Activated T-cell treated with anti-CD3 and anti-CD28 coated beads, Interleukin-2, amount 50 U/mL, for 72 hours (primary cell): ENCODE data around the gene TBC1D8. TPM values are rescaled to one million over a fixed set of nuclear protein-coding genes. Genes with fewer than 3 reads are reported as not detected.

Source experiments
- ATAC-seq, 2 donors: fragments of 150-1000 bp; cut with Tn5 transposase; replicated peaks in 1 of 2; 2 replicates each; pipeline ENCODE4 v1.10.0; 2021; ENCODE audit warnings: moderate library complexity in 2 of 2, mild to moderate bottlenecking in 1 of 2
- DNase-seq, 2 donors: peaks; one replicate each; pipeline ENCODE4 v3.0.0; 2021 to 2022; ENCODE audit warnings: mixed read lengths in 1 of 2
- H3K27ac Mint-ChIP-seq: one replicate; pipeline ENCODE4 v1.8.0; 2022; ENCODE audit warnings: mild to moderate bottlenecking, moderate library complexity, mixed read lengths
- H3K27me3 Mint-ChIP-seq: one replicate; pipeline ENCODE4 v1.8.0; 2022; ENCODE audit warnings: low read depth, mixed read lengths
- H3K36me3 Mint-ChIP-seq, 2 donors: one replicate each; pipeline ENCODE4 v1.8.0; 2022; ENCODE audit warnings: mixed read lengths in 2 of 2, mild to moderate bottlenecking in 1 of 2; ENCODE audit not compliant: insufficient read depth in 2 of 2
- H3K4me1 Mint-ChIP-seq: one replicate; pipeline ENCODE4 v1.8.0; 2022; ENCODE audit warnings: low read depth, mixed read lengths
- H3K4me3 Mint-ChIP-seq, 2 donors: one replicate each; pipeline ENCODE4 v1.8.0; 2022; ENCODE audit warnings: mild to moderate bottlenecking in 2 of 2, mixed read lengths in 2 of 2, moderate library complexity in 2 of 2
- H3K9me3 Mint-ChIP-seq, 2 donors: one replicate each; pipeline ENCODE4 v1.8.0; 2022; ENCODE audit warnings: mixed read lengths in 2 of 2
- total RNA-seq, 2 donors: library from RNA; stranded (reverse); gene quantifications; one replicate each; pipeline ENCODE4 v1.2.3, GENCODE V29; 2022

TBC1D8 gene
- total RNA-seq, 2 donors from 2014 or later, result 5.2 to 8.3 TPM

DNA sequence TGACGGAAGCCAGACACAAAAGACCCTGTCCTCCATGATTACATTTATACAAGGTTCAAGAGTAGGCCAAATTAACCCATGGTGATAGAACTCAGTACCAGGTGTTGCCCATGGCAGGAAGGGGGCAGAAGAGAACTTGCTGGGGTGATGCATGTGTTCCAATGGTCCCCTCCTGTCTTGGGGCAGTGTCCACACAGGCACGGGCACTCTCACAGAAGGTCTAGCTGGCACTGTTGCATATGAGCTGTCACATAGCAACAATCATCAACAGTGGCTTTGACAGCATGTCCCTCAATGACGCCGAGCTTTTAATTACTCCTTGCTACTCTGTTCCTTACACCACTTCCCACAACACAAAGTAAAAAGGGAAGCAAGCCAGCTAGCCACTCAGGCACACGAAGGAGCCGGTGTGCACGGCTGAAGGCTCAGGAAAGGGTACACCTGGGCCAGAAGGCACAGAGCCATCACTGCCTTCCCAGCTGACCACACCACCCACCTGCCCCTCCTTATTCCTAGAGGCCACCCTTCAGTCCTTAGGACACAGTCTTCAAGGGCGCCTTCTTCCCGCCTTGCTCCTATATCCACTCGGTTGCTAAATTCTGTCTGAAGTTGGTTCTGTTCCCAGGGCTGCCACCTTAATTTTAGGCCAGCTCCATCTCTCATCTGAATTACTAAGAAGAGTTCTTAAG is 120.2 kb downstream of the TBC1D8 start:
- Mint-ChIP-seq H3K27ac (no peak overlapping the region), H3K4me1 (no peaks in the 10 kb centered on the region), H3K36me3 (no peaks in the 10 kb centered on the region), H3K27me3 (no peaks in the 10 kb centered on the region), H3K9me3 (no peaks in the 10 kb centered on the region), H3K4me3 (no peak overlapping the region)
- ATAC-seq, result no peak
- no peak for DNase-seq

DNA sequence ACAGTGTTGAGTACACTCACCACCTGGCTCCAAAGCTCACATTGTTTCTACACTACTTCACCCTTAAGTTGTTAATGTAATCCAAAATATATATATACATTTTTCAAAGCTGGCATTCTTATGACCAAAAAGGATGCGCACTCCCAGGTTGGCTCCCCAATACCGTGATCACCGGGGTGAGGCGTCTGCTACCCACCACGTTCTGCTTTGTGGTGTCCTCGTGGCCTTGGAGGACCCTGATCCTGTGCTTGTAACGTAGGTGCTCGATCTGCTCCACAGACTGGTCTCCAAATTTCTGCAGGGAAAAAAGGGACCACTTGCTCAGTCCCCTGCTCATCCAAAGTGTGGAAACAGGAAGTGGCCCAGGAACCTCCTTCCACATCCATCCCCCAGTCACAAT is 123.3 kb downstream of the TBC1D8 start:
- no peak for DNase-seq
- no peak overlapping the region for H3K4me3 Mint-ChIP-seq

DNA sequence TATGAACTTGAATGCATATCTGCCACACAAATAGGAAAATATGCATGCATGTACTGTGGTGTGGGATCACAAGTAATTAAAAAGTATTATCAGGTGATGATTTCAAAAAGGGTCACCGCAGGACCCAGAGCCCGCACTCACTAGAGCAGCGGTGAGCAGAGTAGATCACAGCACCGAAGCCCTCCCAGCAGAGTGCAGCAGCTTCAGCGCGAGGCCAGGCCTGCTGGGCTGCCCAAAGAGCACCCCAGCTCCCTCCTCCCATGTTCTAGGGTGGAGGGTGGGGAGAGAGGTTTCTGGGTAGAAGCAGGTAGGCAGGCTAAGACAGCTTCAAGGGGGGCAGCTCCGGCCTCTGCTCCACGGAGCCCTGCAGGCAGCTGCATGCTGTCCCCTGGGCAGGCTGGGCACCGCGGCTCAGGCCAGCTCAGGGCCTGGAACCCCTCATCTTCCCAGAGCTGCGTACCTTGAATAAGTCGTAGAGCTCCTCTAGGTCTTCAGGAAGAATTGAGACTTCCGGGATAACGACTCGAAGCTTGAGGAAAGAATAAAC is 124.2 kb downstream of the TBC1D8 start:
- Mint-ChIP-seq H3K27me3 (no peaks in the 10 kb centered on the region), H3K36me3 (no peaks in the 10 kb centered on the region), H3K4me3 (no peak overlapping the region), H3K9me3 (no peaks in the 10 kb centered on the region), H3K27ac (no peak overlapping the region), H3K4me1 (no peaks in the 10 kb centered on the region)
- no peak for ATAC-seq
- DNase-seq, result no peak

More for the DNA sequence above, 123.3 kb downstream of the TBC1D8 start:
- H3K9me3 Mint-ChIP-seq, result no peaks in the 10 kb centered on the region
- no peaks in the 10 kb centered on the region for H3K4me1 Mint-ChIP-seq
- H3K27ac Mint-ChIP-seq, result no peak overlapping the region
- ATAC-seq, result no peak
- H3K27me3 Mint-ChIP-seq, result no peaks in the 10 kb centered on the region
- no peaks in the 10 kb centered on the region for H3K36me3 Mint-ChIP-seq

DNA sequence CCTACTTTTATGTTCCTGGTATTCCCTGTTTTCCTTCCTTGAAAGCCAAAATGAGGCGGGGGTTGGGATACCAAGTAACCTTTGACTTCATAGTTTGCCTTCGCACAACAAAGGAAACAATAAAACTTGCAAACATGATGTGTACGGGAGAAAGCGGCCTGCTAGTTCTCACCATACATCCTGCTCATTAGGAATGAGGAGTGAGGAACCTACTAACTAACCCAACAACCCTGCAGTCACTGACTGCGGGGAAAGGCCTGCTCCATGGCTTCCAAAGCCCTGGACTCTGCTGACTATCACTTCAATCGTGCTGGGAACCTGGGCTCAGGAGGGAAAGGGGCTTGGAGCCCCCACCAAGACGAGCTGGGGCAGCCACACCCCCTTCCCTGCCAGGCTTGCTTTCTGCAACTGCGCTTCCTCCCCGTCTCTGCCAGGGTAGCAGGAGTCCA is 124.9 kb downstream of the TBC1D8 start:
- no peaks in the 10 kb centered on the region for H3K9me3 Mint-ChIP-seq
- no peak overlapping the region for H3K4me3 Mint-ChIP-seq
- H3K4me1 Mint-ChIP-seq, result no peaks in the 10 kb centered on the region
- DNase-seq (no peak), ATAC-seq (no peak)
- no peaks in the 10 kb centered on the region for H3K27me3 Mint-ChIP-seq
- H3K36me3 Mint-ChIP-seq, result peaks cover 0 to 1% of the 10 kb centered on the region in 2 donors
- H3K27ac Mint-ChIP-seq, result no peak overlapping the region

DNA sequence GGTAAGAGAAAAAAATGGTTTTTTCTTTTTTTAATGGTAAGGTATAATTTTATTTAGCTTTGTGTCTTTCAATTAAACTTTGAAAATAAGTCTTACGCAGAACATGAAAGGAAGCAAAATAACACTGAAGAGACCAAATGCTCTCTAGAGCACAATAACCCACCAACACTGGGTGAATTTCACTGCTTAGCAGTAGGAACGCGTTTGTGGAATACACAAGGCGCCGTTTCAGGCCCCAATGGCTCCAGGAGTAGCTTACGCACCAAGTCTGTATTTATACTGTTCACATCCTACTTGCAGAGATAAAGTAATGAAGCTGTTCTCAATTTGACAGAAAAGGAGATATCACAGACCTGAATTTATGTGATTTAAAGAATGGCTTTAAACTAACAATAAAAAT is 125.6 kb downstream of the TBC1D8 start:
- ATAC-seq (no peak), DNase-seq (no peak)
- Mint-ChIP-seq H3K27me3 (no peaks in the 10 kb centered on the region), H3K4me3 (no peak overlapping the region), H3K9me3 (no peaks in the 10 kb centered on the region), H3K36me3 (peaks cover 0 to 2% of the 10 kb centered on the region in 2 donors), H3K4me1 (no peaks in the 10 kb centered on the region), H3K27ac (no peak overlapping the region)

DNA sequence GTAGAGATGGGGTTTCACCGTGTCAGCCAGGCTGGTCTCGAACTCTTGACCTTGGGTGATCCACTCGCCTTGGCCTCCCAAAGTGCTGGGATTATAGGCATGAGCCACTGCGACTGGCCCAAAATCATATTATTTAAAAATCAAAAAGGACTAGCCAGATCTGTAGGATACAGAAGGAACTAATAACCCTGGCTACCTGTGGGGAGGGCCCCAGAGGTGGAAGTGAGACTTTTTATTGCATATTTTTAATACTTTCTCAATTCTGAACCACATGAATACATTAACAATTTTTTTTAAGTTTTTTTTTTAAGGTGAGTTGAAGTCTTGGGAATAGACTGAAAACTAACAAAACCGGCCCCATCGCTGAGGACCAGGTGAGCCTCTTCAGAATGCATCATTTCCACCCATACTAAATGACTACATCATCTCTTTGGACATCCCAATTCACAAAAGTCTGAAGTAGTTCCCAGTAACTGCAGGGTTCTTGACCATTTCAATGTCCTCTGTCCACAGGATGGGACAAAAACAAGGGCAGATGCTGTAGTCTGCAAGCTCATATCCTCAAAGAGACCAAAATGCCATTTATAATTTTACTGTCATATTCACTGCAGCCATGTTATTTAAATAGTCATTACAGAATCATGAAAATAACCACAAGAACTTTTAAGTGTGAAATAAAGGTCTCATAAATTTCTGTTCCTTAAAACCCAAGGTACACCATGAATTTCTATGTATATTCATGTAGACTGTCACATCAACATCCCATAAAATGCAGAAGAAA is 127.7 kb downstream of the TBC1D8 start:
- no peaks in the 10 kb centered on the region for H3K27me3 Mint-ChIP-seq
- H3K9me3 Mint-ChIP-seq, result no peaks in the 10 kb centered on the region
- H3K4me3 Mint-ChIP-seq, result no peak overlapping the region
- peaks cover 0 to 14% of the 10 kb centered on the region in 2 donors for H3K36me3 Mint-ChIP-seq
- DNase-seq (no peak), ATAC-seq (no peak)
- no peak overlapping the region for H3K27ac Mint-ChIP-seq
- H3K4me1 Mint-ChIP-seq, result peaks cover 5% of the 10 kb centered on the region

DNA sequence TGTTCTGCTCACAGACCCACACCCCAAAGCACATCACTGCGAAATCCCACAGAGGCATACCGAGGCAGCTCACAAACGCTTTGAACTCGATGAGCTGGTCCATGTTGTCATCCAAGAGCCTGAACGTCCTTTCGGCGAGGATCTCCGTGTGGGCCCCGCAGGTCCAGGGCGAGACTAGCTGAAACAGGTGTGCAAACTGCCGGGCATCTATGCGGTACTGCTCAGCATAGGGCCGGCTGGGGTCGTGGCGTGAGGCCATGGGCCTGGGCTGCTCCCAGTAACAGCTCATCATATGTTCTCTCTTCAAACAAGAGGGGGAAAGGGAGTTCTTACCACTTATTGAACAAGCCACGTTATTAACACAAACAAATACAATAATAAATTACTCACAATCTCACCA is 129.0 kb downstream of the TBC1D8 start:
- Mint-ChIP-seq H3K36me3 (peaks cover 0 to 14% of the 10 kb centered on the region in 2 donors), H3K4me1 (peaks cover 5% of the 10 kb centered on the region), H3K27ac (no peak overlapping the region), H3K4me3 (no peak overlapping the region), H3K27me3 (no peaks in the 10 kb centered on the region), H3K9me3 (no peaks in the 10 kb centered on the region)
- no peak for DNase-seq
- no peak for ATAC-seq

DNA sequence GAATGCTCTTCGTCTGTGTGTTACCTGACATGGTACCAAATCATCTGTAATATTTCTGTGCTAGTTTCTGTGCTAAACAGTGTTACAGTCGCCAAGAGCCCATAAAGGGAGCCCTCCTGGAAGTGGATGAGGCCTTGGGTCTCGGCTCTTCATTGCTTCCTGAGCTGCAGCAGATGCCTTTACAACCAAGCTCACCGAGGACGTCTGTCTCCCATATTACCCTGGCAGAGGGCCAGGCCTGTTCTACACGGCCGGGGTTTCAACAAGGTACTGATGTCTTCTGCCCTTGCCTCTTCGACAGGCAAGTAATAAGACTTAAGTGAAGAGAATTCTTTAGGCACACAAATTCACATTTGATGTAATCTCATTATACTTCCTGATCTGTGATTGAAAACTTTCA is 132.2 kb downstream of the TBC1D8 start:
- no peak for ATAC-seq
- H3K27me3 Mint-ChIP-seq, result no peaks in the 10 kb centered on the region

DNA sequence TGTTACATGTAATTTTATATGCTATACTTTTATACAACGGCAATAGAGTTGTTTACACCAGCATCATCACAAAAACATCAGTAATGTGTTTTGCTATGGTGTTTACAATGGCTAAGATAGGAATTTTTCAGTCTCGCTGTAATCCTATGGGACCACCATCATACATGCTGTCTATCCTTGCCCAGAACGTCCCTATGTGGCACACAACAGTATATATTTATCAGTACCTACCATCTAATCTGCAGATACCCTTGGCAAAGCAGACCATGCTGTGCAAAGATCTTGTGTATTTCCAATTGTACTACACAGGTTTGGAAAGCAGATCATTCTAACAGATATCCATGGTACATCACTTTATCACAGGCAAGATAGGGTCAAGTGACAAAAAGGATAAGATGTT is 133.8 kb downstream of the TBC1D8 start:
- Mint-ChIP-seq H3K36me3 (peaks cover 4 to 23% of the 10 kb centered on the region in 2 donors), H3K4me3 (no peak overlapping the region), H3K27me3 (no peaks in the 10 kb centered on the region), H3K4me1 (peaks cover 11% of the 10 kb centered on the region), H3K27ac (no peak overlapping the region), H3K9me3 (no peaks in the 10 kb centered on the region)
- DNase-seq (no peak), ATAC-seq (no peak)

More for the DNA sequence above, 132.2 kb downstream of the TBC1D8 start:
- Mint-ChIP-seq H3K27ac (no peak overlapping the region), H3K4me3 (no peak overlapping the region), H3K9me3 (no peaks in the 10 kb centered on the region), H3K4me1 (peaks cover 5% of the 10 kb centered on the region), H3K36me3 (peaks cover 3 to 23% of the 10 kb centered on the region in 2 donors)
- no peak for DNase-seq

DNA sequence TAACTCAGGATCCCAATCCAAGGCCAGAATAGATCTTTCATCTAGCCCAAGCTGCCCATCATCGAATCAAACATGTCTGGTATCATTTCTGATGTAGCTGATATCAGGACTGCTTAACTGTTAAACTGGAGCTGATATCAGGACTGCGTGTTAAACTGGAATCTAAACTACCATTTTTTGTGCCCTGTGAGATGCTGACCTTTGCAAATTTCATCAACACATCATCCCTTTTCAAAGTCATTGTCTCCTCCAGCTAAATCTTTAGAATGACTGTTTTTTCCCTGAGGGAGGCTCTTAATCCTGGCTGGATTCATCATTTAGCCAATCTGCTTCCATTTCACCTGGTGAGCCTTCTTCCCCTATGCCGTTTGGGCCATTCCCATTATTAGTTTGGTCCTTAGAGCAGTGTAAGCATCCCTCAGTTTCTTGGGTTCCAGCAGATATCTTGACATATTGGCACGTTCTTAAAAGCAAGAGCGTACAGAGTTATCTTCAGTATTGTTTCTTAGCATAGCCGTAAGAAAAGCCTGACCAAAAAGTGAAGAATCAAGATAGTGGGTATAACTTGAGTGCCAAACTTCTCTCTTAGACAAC is 136.8 kb downstream of the TBC1D8 start:
- DNase-seq, result no peak
- Mint-ChIP-seq H3K27me3 (no peaks in the 10 kb centered on the region), H3K4me3 (no peak overlapping the region), H3K27ac (no peak overlapping the region), H3K4me1 (peaks cover 28% of the 10 kb centered on the region), H3K36me3 (peaks cover 4 to 19% of the 10 kb centered on the region in 2 donors), H3K9me3 (no peaks in the 10 kb centered on the region)
- ATAC-seq, result no peak

DNA sequence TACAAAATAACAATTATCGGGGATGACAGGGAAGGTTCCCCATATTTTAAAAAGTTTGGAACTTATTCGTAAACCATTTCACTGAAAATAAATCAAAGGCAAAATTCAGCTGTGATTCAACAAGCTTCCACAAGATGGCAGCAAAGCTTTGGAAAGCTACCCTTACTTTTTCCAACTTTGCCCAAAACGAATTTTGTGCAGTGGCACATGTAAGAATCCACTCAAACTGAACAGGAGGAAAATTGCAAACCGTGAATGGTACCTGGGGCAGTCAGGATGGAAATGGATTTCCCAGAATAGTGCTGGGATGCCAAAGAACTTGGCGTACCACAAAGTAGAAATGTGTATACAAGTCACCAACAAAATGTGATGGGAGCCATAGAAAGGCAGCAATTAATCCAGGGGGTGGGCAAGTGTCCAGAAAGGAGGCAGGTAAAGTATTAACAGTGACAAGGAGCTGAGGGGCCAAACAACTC is 138.4 kb downstream of the TBC1D8 start:
- peaks cover 4 to 23% of the 10 kb centered on the region in 2 donors for H3K36me3 Mint-ChIP-seq
- H3K27ac Mint-ChIP-seq, result peak overlapping the region; percentile 34
- no peak for ATAC-seq
- no peaks in the 10 kb centered on the region for H3K9me3 Mint-ChIP-seq
- DNase-seq, result peak; percentile 25 to 39
- H3K4me1 Mint-ChIP-seq, result peaks cover 37% of the 10 kb centered on the region
- H3K4me3 Mint-ChIP-seq, result peak overlapping the region in 1 of 2 donors; percentile 26
- no peaks in the 10 kb centered on the region for H3K27me3 Mint-ChIP-seq

DNA sequence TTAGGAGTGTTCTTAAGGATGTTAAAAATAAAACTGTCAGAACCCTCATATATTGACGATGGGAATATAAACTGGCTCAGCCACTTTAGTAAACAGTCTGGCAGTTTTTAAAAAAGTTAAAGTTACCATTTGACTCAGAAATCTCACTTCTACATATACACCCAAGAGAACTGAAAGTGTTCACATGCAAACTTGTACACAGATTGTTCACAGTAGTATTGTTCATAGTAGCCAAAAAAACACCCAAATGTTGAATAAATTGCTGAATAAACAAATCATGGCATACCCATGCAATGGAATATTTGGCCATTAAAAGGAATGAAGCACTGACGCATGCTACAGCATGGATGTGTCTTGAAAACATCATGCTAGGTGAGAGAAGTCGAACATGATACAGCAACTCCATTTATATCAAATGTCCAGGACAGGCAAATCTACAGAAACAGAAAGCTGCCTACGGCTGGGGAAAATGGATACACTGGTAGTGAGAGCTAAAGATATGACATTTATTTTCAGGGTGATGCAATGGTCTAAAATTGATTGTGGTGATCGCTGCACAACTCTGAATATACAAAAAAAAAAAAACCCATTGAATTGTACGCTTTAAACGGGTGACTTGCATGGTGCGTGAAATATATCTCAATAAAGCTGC is 139.0 kb downstream of the TBC1D8 start:
- Mint-ChIP-seq H3K4me1 (peaks cover 43% of the 10 kb centered on the region), H3K27ac (peak overlapping the region; percentile 34), H3K9me3 (no peaks in the 10 kb centered on the region), H3K4me3 (peak overlapping the region in 1 of 2 donors; percentile 26), H3K36me3 (peaks cover 6 to 23% of the 10 kb centered on the region in 2 donors), H3K27me3 (no peaks in the 10 kb centered on the region)
- peak; percentile 59 to 72 for ATAC-seq
- no peak for DNase-seq
